Measurements from ENCODE around the gene ST6GALNAC6.

DNA sequence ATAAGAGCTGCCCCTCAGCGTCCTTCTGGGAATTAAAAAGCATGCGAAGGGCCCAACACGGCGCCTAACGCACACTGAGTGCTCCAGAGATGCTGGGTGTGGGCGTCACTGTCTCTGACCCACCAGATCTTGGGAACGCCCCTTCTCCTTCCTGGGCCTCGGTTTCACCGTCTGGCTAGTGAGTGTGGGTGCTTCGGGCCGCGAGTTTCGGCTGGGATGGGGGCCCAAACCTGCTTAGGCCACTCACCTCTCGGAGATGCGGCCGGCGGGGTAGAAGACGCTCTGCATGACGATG is 27.4 kb upstream of the ST6GALNAC6 start:
- no peak for TF ChIP-seq RAD21 (IDR thresholded peaks at IDR 0.05; ENCODE audit: low read depth)
- TF ChIP-seq, protein P1, sequence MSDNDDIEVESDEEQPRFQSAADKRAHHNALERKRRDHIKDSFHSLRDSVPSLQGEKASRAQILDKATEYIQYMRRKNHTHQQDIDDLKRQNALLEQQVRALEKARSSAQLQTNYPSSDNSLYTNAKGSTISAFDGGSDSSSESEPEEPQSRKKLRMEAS (IDR thresholded peaks at IDR 0.05), result no peak
- TF ChIP-seq, protein P2, sequence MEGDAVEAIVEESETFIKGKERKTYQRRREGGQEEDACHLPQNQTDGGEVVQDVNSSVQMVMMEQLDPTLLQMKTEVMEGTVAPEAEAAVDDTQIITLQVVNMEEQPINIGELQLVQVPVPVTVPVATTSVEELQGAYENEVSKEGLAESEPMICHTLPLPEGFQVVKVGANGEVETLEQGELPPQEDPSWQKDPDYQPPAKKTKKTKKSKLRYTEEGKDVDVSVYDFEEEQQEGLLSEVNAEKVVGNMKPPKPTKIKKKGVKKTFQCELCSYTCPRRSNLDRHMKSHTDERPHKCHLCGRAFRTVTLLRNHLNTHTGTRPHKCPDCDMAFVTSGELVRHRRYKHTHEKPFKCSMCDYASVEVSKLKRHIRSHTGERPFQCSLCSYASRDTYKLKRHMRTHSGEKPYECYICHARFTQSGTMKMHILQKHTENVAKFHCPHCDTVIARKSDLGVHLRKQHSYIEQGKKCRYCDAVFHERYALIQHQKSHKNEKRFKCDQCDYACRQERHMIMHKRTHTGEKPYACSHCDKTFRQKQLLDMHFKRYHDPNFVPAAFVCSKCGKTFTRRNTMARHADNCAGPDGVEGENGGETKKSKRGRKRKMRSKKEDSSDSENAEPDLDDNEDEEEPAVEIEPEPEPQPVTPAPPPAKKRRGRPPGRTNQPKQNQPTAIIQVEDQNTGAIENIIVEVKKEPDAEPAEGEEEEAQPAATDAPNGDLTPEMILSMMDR (IDR thresholded peaks at IDR 0.05 in 2 of 3, conservative IDR thresholded peaks at IDR 0.05 in 1 of 3; ENCODE audit: borderline replicate concordance in 1 of 3, insufficient read depth in 1 of 3, low read depth in 2 of 3, low read length in 2 of 3), result no peak
- TF ChIP-seq EGR1 (IDR thresholded peaks at IDR 0.05; ENCODE audit: low read depth), result no peak
- TF ChIP-seq POLR2AphosphoS5 (IDR thresholded peaks at IDR 0.05; ENCODE audit: low read depth, low read length), result no peak
- no peak for TF ChIP-seq POLR2A (IDR thresholded peaks at IDR 0.05; ENCODE audit: borderline replicate concordance, extremely low read depth, insufficient read depth, insufficient read length)
- no peak for TF ChIP-seq EZH2 (IDR thresholded peaks at IDR 0.05)
- TF ChIP-seq ZNF274 (IDR thresholded peaks at IDR 0.05; ENCODE audit: low read depth, low read length), result no peak
- TF ChIP-seq EZH2phosphoT487 (IDR thresholded peaks at IDR 0.05; ENCODE audit: borderline replicate concordance), result no peak
